OCI-LY7 (cell line): ENCODE results near the gene PRKCA. TPM values are rescaled to one million over a fixed set of nuclear protein-coding genes. Genes with fewer than 3 reads are reported as not detected.
A peak's percentile ranks its signal among the peaks of the same experiment; 100 is the strongest.

Source experiments
- BruUV-seq: library from RNA; stranded (reverse); fragments of 400-500 nt; replicated peaks from 2 replicates; lab custom pipeline; 2021; lab: Mats Ljungman, UMichigan
- CTCF ChIA-PET: fragments of 300-600 bp; sonication (Branson Sonifier 250); formaldehyde crosslinking; loops from one replicate; lab custom pipeline; 2022; ENCODE audit warnings: antibody characterized with exemption; ENCODE audit not compliant: unreplicated experiment; lab: Charles Lee
- POLR2A ChIA-PET: fragments of 300-600 bp; sonication (Branson Sonifier 250); formaldehyde crosslinking; loops from one replicate; lab custom pipeline; 2022; ENCODE audit warnings: antibody characterized with exemption; lab: Charles Lee
- DNase-seq: peaks from one replicate; pipeline ENCODE4 v3.0.0-alpha.2; 2015; ENCODE audit warnings: low spot score
- H2AFZ ChIP-seq: fragments of 200-600 bp; sonication (generic), shearing (Covaris generic); 2 replicates; pipeline ENCODE4 v1.6.1; 2014; ENCODE audit warnings: mild to moderate bottlenecking, antibody characterized with exemption, low read length, moderate library complexity
- H3K27ac ChIP-seq: fragments of 200-600 bp; sonication (generic); 2 replicates; pipeline ENCODE4 v1.5.1; 2014; ENCODE audit warnings: mixed run types, low read depth, mild to moderate bottlenecking, moderate library complexity, low read length, inconsistent platforms; ENCODE audit not compliant: poor library complexity, severe bottlenecking
- H3K36me3 ChIP-seq: fragments of 200-600 bp; sonication (generic); 2 replicates; pipeline ENCODE4 v1.6.1; 2014; ENCODE audit warnings: mild to moderate bottlenecking, antibody characterized with exemption, low read length, moderate library complexity, mixed read lengths; ENCODE audit not compliant: insufficient read depth
- H3K4me1 ChIP-seq: fragments of 200-600 bp; sonication (generic); 2 replicates; pipeline ENCODE4 v1.5.1; 2014; ENCODE audit warnings: mild to moderate bottlenecking, low read length; ENCODE audit not compliant: insufficient read depth, poor library complexity, severe bottlenecking
- H3K4me2 ChIP-seq: fragments of 200-600 bp; sonication (generic); 2 replicates; pipeline ENCODE4 v1.6.1; 2014; ENCODE audit warnings: mild to moderate bottlenecking, low read length
- H3K4me3 ChIP-seq: fragments of 200-600 bp; sonication (generic); 2 replicates; pipeline ENCODE4 v1.5.1; 2014; ENCODE audit warnings: mild to moderate bottlenecking, low read depth, low read length; ENCODE audit not compliant: poor library complexity, severe bottlenecking
- H3K79me2 ChIP-seq: fragments of 200-600 bp; sonication (generic); 2 replicates; pipeline ENCODE4 v1.6.1; 2016; ENCODE audit warnings: low read depth, mild to moderate bottlenecking, low read length, moderate library complexity, mixed read lengths; ENCODE audit not compliant: insufficient read depth
- H3K9me2 ChIP-seq: fragments of 200-600 bp; sonication (generic); 2 replicates; pipeline ENCODE4 v1.6.1; 2016; ENCODE audit warnings: mild to moderate bottlenecking, low read length, mixed read lengths; ENCODE audit not compliant: insufficient read depth
- H3K9me3 ChIP-seq: fragments of 200-600 bp; sonication (generic); 2 replicates; pipeline ENCODE4 v1.6.1; 2014; ENCODE audit warnings: mild to moderate bottlenecking, mixed run types, low read length, mixed read lengths
- H4K20me1 ChIP-seq: fragments of 200-600 bp; sonication (generic); 2 replicates; pipeline ENCODE4 v1.6.1; 2014; ENCODE audit warnings: mild to moderate bottlenecking, antibody characterized with exemption, low read length, moderate library complexity, mixed read lengths; ENCODE audit not compliant: insufficient read depth
- EZH2phosphoT487 ChIP-seq: fragments of 200-600 bp; sonication (generic); IDR thresholded peaks from 2 replicates; pipeline ENCODE4 v1.6.1; 2018; ENCODE audit warnings: low read depth, borderline replicate concordance, mild to moderate bottlenecking, mixed run types, antibody characterized with exemption, low read length, moderate library complexity, mixed read lengths
- intact Hi-C: fragments of 100-400 bp; cut with micrococcal nuclease; formaldehyde crosslinking; loops from one replicate; pipeline ENCODE4 v1.10.0; 2022; ENCODE audit not compliant: unreplicated experiment
- total RNA-seq, 2 experiments: library from RNA; depleted of rRNA in 1 of 2; stranded (reverse); fragments of >200 nt in 1 of 2; shearing (Covaris generic) in 1 of 2; gene quantifications; 2 replicates each; pipeline ENCODE4 v1.2.3, GENCODE V29; 2014 to 2022
- TF ChIP-seq, protein P1 (sequence below): fragments of 200-600 bp; sonication (generic); conservative IDR thresholded peaks from 2 replicates; pipeline ENCODE4 v1.5.1; 2014; ENCODE audit warnings: mild to moderate bottlenecking, antibody characterized with exemption, low read length, moderate library complexity, mixed read lengths

The PRKCA gene
- total RNA-seq, 2 experiments from 2014 or later = 6.6 to 32.1 TPM

DNA sequence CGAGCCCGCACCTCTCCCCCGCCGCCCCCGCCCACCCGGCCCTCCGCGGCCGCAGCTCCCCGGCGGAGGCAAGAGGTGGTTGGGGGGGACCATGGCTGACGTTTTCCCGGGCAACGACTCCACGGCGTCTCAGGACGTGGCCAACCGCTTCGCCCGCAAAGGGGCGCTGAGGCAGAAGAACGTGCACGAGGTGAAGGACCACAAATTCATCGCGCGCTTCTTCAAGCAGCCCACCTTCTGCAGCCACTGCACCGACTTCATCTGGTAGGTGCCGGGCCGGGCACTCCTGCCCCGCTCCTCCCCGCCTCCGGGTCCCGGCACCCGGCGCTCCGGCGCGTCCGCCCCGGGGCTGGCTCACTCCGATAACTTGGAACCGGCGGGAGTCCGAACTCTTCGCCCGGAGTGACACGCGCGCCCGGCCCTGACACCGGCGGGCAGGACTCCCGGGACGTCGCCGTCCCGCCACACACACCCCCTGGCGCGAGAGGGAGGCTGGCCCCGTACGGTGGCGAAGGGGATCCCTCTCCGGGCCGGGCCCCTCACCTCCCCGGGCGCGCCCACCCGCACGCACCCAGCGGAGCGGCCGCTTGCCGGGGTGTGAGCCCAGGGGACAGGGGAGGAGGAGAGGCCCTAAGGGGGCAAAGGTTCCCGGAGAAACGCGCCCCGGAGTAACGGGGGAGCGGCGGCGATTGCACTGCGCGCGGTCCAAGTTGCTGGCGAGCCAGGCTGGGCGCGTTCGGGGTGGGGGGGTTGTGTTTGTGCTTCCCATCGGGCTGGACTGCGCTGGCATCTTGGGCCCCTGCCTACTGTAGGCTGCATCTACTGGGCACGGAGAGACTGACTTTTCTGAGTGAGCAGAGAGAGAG is 581 bp downstream of the PRKCA start:
- H2AFZ ChIP-seq = peak overlapping the region; percentile 64
- H3K9me2 ChIP-seq = no peaks in the 10 kb centered on the region
- H3K36me3 ChIP-seq = no peaks in the 10 kb centered on the region
- DNase-seq = peak; percentile 57
- no peak overlapping the region for H3K27ac ChIP-seq
- no peaks in the 10 kb centered on the region for H3K9me3 ChIP-seq
- peak overlapping the region; percentile 80 for H3K4me2 ChIP-seq
- ChIA-PET CTCF (no interaction called here), POLR2A (no interaction called here)
- H4K20me1 ChIP-seq = no peaks in the 10 kb centered on the region
- BruUV-seq = no TSS peak
- no peak for TF ChIP-seq EZH2phosphoT487
- TF ChIP-seq, protein P1, sequence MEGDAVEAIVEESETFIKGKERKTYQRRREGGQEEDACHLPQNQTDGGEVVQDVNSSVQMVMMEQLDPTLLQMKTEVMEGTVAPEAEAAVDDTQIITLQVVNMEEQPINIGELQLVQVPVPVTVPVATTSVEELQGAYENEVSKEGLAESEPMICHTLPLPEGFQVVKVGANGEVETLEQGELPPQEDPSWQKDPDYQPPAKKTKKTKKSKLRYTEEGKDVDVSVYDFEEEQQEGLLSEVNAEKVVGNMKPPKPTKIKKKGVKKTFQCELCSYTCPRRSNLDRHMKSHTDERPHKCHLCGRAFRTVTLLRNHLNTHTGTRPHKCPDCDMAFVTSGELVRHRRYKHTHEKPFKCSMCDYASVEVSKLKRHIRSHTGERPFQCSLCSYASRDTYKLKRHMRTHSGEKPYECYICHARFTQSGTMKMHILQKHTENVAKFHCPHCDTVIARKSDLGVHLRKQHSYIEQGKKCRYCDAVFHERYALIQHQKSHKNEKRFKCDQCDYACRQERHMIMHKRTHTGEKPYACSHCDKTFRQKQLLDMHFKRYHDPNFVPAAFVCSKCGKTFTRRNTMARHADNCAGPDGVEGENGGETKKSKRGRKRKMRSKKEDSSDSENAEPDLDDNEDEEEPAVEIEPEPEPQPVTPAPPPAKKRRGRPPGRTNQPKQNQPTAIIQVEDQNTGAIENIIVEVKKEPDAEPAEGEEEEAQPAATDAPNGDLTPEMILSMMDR = 0 out of 2 replicates have a peak, but pooled peaks have one; percentile 13
- peaks cover 28% of the 10 kb centered on the region for H3K4me1 ChIP-seq
- no peaks in the 10 kb centered on the region for H3K79me2 ChIP-seq
- H3K4me3 ChIP-seq = peak overlapping the region; percentile 78
- intact Hi-C loops = loop anchor here (2.0 to 5.0 kb wide), 4 partner anchors 46 to 264 kb away; no protein-coding TSS in a partner anchor

DNA sequence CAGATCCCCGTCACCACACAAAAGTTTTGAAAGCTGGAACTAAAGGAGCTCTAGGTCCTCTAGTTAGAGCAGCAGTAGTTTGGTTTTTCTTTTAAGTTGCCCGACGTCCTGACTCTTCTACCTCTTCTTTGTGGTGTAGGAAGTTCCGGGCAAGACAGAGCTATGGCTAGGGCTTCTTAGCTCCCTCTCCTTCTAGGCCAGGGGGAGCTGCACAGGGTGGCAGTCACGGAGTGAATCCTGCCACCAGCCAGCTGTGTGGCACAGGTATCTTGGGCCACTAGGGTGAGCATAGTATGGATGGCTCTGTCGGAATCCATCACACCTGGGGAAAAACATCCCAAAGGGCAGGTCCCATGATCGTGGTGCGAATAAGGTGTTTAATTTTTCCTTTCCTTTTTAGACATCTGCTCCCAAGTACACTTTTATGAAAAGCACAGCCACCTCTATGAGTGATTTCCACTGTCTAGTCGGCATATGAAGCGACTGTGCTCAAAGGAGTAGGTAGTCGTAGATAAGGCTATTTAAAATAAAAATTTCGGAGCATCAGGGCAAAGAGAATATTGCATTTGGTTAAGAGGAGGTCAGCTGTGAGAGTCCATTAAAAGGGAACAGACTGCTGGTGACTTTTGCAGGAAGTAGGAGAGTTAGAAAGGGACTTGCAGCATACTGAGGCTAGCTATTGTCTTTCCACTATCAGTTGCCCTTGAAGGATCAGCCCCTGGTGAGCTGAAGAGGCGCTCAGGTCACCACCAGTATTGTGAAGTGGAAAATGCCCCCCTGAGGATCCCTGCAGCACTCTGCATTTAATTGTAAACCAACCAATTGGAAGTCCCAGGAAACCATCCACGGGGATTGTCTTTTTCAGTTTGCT is 2.1 kb downstream of the PRKCA start:
- POLR2A ChIA-PET = interaction anchor here (0.5 to 0.7 kb wide), 2 partner anchors 236 to 1877 kb away, joined by 3 to 5 read pairs; no protein-coding TSS in a partner anchor
- CTCF ChIA-PET = no interaction called here
- Histone ChIP-seq H2AFZ (no peak overlapping the region), H3K4me1 (peaks cover 28% of the 10 kb centered on the region), H3K36me3 (no peaks in the 10 kb centered on the region), H3K79me2 (no peaks in the 10 kb centered on the region), H3K27ac (no peak overlapping the region), H3K4me2 (peak overlapping the region; percentile 80; the same call in 1 of the 2 replicates), H4K20me1 (no peaks in the 10 kb centered on the region), H3K9me3 (no peaks in the 10 kb centered on the region), H3K4me3 (no peak overlapping the region), H3K9me2 (no peaks in the 10 kb centered on the region)
- intact Hi-C loops = loop anchor here (5.0 kb wide), 2 partner anchors 47 to 263 kb away; no protein-coding TSS in a partner anchor
- no peak for DNase-seq
- TF ChIP-seq, protein P1 = no peak
- TF ChIP-seq EZH2phosphoT487 = no peak
- BruUV-seq = no TSS peak
